Upper lobe of left lung (tissue), 4 donors: ENCODE results near the gene CES1.

Experiments used
- CTCF ChIP-seq, 6 experiments: fragments of 450-650 bp in 4 of 6; fragments of 200-600 bp in 2 of 6; sonication (generic) in 2 of 6; IDR thresholded peaks; one replicate each; pipeline ENCODE4 v1.5.1; 2016 to 2019; ENCODE audit warnings: antibody characterized with exemption in 6 of 6
- EP300 ChIP-seq, 4 donors: sonication (generic); formaldehyde crosslinking; IDR thresholded peaks; one replicate each; pipeline ENCODE4 v1.5.1; 2017; ENCODE audit warnings: antibody characterized with exemption in 4 of 4, control low read depth in 2 of 4
- POLR2A ChIP-seq, 4 donors: fragments of 450-650 bp; IDR thresholded peaks; one replicate each; pipeline ENCODE4 v1.5.1; 2016 to 2017; ENCODE audit warnings: antibody characterized with exemption in 4 of 4, mild to moderate bottlenecking in 2 of 4
- POLR2AphosphoS5 ChIP-seq, 2 donors: sonication (generic); formaldehyde crosslinking; IDR thresholded peaks; one replicate each; pipeline ENCODE4 v1.5.1; 2017; ENCODE audit warnings: antibody characterized with exemption in 2 of 2

GRCh38 chr16:55821210-55821609, 11.7 kb downstream of the CES1 start:
- TF ChIP-seq CTCF (IDR thresholded peaks at IDR 0.05), result no peak
- TF ChIP-seq POLR2AphosphoS5 (IDR thresholded peaks at IDR 0.05), result no peak
- TF ChIP-seq EP300 (IDR thresholded peaks at IDR 0.05), result no peak
- TF ChIP-seq POLR2A (IDR thresholded peaks at IDR 0.05), result no peak
